DOHH2 (cell line): ENCODE results near the gene RBM44.

ENCODE experiments used
- EZH2phosphoT487 ChIP-seq: fragments of 200-600 bp; sonication (generic); IDR thresholded peaks from 2 replicates; pipeline ENCODE4 v1.6.1; 2017; ENCODE audit warnings: borderline replicate concordance, mild to moderate bottlenecking, antibody characterized with exemption, low read length, moderate library complexity, mixed read lengths
- TF ChIP-seq, protein P1 (sequence below): fragments of 200-600 bp; sonication (generic); IDR thresholded peaks from one replicate; pipeline ENCODE4 v1.5.1; 2014; ENCODE audit warnings: antibody characterized with exemption, mild to moderate bottlenecking, low read depth, low read length; ENCODE audit not compliant: poor library complexity, severe bottlenecking

DNA sequence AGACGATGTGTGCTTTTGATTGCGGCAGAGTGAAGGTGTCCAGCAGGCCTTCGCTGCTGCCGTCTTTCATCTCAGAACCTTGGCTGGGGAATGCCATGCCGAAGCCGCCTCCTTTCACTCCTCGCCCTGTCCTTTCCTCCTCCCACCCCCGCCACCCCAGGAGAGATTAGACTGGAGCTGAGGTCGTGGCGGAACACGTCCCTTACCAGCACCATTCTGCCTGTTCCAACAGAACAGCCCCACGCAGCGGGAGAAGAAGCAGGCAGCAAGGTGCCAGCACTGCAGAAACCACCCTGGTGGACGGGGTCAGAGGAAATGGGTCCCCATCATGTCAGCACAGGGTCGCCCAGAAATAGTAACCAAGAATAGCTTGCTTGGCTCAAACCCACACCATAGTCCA lies 24.8 kb upstream of the RBM44 start:
- TF ChIP-seq, protein P1, sequence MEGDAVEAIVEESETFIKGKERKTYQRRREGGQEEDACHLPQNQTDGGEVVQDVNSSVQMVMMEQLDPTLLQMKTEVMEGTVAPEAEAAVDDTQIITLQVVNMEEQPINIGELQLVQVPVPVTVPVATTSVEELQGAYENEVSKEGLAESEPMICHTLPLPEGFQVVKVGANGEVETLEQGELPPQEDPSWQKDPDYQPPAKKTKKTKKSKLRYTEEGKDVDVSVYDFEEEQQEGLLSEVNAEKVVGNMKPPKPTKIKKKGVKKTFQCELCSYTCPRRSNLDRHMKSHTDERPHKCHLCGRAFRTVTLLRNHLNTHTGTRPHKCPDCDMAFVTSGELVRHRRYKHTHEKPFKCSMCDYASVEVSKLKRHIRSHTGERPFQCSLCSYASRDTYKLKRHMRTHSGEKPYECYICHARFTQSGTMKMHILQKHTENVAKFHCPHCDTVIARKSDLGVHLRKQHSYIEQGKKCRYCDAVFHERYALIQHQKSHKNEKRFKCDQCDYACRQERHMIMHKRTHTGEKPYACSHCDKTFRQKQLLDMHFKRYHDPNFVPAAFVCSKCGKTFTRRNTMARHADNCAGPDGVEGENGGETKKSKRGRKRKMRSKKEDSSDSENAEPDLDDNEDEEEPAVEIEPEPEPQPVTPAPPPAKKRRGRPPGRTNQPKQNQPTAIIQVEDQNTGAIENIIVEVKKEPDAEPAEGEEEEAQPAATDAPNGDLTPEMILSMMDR, result no peak
- TF ChIP-seq EZH2phosphoT487, result no peak
